Natural killer cell (primary cell): Measurements from ENCODE around the gene C4orf46. TPM values are rescaled to one million over a fixed set of nuclear protein-coding genes. Genes with fewer than 3 reads are reported as not detected.

ENCODE experiments used
- ATAC-seq, 3 donors: fragments of 150-1000 bp in 2 of 3; fragments of 200-7000 bp in 1 of 3; cut with Tn5 transposase; 1 replicate in 1 of 3; 2 replicates in 2 of 3; pipeline ENCODE4 v1.10.0; 2021; ENCODE audit warnings: mild to moderate bottlenecking in 2 of 3, moderate library complexity in 2 of 3
- DNase-seq, 2 donors: peaks; one replicate each; pipeline versions ENCODE4 v3.0.0 to v3.0.0-alpha.2; 2013 to 2021; ENCODE audit warnings: mixed read lengths in 1 of 2
- H3K27ac ChIP-seq: one replicate; pipeline ENCODE4 v1.5.1; 2013; ENCODE audit warnings: mild to moderate bottlenecking, low read length
- H3K27me3 ChIP-seq: one replicate; pipeline ENCODE4 v1.6.1; 2013; ENCODE audit warnings: low read length; ENCODE audit not compliant: control insufficient read depth, insufficient read depth
- H3K36me3 ChIP-seq: one replicate; pipeline ENCODE4 v1.6.1; 2013; ENCODE audit warnings: low read length; ENCODE audit not compliant: control insufficient read depth, insufficient read depth
- H3K4me1 ChIP-seq: one replicate; pipeline ENCODE4 v1.6.1; 2013; ENCODE audit warnings: low read length; ENCODE audit not compliant: control insufficient read depth, insufficient read depth
- H3K4me3 ChIP-seq: one replicate; pipeline ENCODE4 v1.5.1; 2013; ENCODE audit warnings: low read length
- H3K9me3 ChIP-seq: one replicate; pipeline ENCODE4 v1.6.1; 2013; ENCODE audit warnings: low read length; ENCODE audit not compliant: control insufficient read depth, insufficient read depth
- H3K27ac Mint-ChIP-seq, 2 donors: one replicate each; pipeline ENCODE4 v1.8.0; 2022; ENCODE audit warnings: mild to moderate bottlenecking in 2 of 2, mixed read lengths in 2 of 2, moderate library complexity in 1 of 2
- H3K27me3 Mint-ChIP-seq, 2 donors: one replicate each; pipeline ENCODE4 v1.8.0; 2022; ENCODE audit warnings: low read depth in 2 of 2, mixed read lengths in 2 of 2
- H3K36me3 Mint-ChIP-seq: one replicate; pipeline ENCODE4 v1.8.0; 2022; ENCODE audit warnings: mixed read lengths
- H3K4me1 Mint-ChIP-seq, 2 donors: one replicate each; pipeline ENCODE4 v1.8.0; 2022; ENCODE audit warnings: mixed read lengths in 2 of 2
- H3K4me3 Mint-ChIP-seq: one replicate; pipeline ENCODE4 v1.8.0; 2022; ENCODE audit warnings: mild to moderate bottlenecking, moderate library complexity, mixed read lengths
- H3K9me3 Mint-ChIP-seq, 2 donors: one replicate each; pipeline ENCODE4 v1.8.0; 2022; ENCODE audit warnings: mixed read lengths in 2 of 2
- WGBS: methylation state at CpG from one replicate; pipeline ENCODE4 v1.1.7; 2013; ENCODE audit warnings: missing lambda C conversion rate; ENCODE audit not compliant: insufficient coverage; 5-methylcytosine and 5-hydroxymethylcytosine counted together
- intact Hi-C: fragments of 100-400 bp; cut with micrococcal nuclease; formaldehyde crosslinking; loops from one replicate; pipeline ENCODE4 v1.14.2; 2022
- total RNA-seq, 4 donors: library from RNA; stranded (reverse); fragments of 120-200 nt in 1 of 4; gene quantifications; one replicate each; pipeline versions ENCODE4 v1.2.3 to v1.2.4, GENCODE V29; 2013 to 2022
- TF ChIP-seq, protein P1 (sequence below): fragments of 200-600 bp; IDR thresholded peaks from one replicate; pipeline ENCODE4 v1.8.0; 2022; ENCODE audit warnings: antibody characterized with exemption

Gene C4orf46
- total RNA-seq, 3 donors from 2014 or later (not counting 1 experiment from before 2014, with no cell fraction given), result 9.7 to 15.3 (median 12.8) TPM

DNA sequence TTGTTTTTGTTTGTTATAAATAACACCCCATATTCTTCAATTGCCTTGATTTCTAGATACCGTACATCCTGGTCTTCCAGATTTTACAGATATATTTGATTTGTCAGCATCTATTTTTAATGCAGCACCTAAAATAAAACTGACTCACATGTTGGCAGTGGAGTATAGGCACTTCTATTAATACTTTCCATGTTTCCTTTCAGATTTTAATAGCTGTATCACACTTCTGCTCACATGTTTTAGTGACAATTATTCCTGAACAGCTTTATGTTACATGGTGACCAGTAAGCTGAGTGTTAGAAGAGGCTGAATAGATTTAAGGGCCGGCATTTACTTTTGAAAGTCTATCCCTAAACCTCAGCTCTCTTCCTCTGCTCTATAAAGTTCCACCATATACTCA, 46.1 kb downstream of the C4orf46 start:
- no peaks in the 10 kb centered on the region for H3K9me3 ChIP-seq
- TF ChIP-seq, protein P1, sequence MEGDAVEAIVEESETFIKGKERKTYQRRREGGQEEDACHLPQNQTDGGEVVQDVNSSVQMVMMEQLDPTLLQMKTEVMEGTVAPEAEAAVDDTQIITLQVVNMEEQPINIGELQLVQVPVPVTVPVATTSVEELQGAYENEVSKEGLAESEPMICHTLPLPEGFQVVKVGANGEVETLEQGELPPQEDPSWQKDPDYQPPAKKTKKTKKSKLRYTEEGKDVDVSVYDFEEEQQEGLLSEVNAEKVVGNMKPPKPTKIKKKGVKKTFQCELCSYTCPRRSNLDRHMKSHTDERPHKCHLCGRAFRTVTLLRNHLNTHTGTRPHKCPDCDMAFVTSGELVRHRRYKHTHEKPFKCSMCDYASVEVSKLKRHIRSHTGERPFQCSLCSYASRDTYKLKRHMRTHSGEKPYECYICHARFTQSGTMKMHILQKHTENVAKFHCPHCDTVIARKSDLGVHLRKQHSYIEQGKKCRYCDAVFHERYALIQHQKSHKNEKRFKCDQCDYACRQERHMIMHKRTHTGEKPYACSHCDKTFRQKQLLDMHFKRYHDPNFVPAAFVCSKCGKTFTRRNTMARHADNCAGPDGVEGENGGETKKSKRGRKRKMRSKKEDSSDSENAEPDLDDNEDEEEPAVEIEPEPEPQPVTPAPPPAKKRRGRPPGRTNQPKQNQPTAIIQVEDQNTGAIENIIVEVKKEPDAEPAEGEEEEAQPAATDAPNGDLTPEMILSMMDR, result no peak
- intact Hi-C loops, result loop anchor here (5.0 kb wide), 1 partner anchor 373 kb away; no protein-coding TSS in a partner anchor
- no peak overlapping the region for H3K4me3 Mint-ChIP-seq
- H3K36me3 Mint-ChIP-seq, result no peaks in the 10 kb centered on the region
- 86% methylated on average over 1 of the region's 2 CpGs for WGBS
- no peak overlapping the region for H3K27ac ChIP-seq
- peaks cover 5 to 13% of the 10 kb centered on the region in 2 donors for H3K27me3 Mint-ChIP-seq
- no peaks in the 10 kb centered on the region for H3K27me3 ChIP-seq
- no peaks in the 10 kb centered on the region for H3K4me1 ChIP-seq
- H3K27ac Mint-ChIP-seq, result no peak overlapping the region
- no peaks in the 10 kb centered on the region for H3K36me3 ChIP-seq
- no peaks in the 10 kb centered on the region for H3K9me3 Mint-ChIP-seq
- ATAC-seq, result no peak
- DNase-seq, result no peak
- no peak overlapping the region for H3K4me3 ChIP-seq
- H3K4me1 Mint-ChIP-seq, result no peaks in the 10 kb centered on the region

DNA sequence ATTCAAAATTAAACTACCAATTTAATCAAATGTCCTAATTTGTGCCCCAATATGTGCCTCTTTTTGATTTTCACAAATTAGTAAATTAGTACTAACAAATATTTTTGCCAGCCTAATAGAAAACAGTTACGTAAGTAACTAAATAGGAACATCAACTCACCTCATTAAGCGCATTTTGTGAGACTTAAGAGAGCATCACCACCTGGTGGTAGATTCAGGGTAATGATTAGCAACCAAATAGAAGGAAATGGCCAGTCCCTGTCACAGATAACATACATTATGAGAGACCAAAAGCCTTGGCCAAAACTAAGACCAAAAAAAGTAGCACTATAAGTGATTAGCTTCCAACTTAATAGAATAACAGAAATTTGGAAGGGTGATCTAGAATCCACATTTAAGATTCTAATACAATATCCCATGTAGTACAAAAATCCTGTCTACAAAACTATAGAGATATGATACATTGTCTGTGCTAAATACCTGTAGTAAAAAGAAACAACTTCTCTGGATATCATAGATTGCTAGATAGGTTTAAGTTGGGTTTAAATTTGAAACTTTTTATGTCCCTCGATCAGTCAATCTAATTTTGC, 46.7 kb downstream of the C4orf46 start:
- H3K36me3 Mint-ChIP-seq, result no peaks in the 10 kb centered on the region
- H3K27me3 ChIP-seq, result no peaks in the 10 kb centered on the region
- H3K9me3 Mint-ChIP-seq, result no peaks in the 10 kb centered on the region
- H3K4me1 ChIP-seq, result no peaks in the 10 kb centered on the region
- no peaks in the 10 kb centered on the region for H3K4me1 Mint-ChIP-seq
- H3K27me3 Mint-ChIP-seq, result peaks cover 5 to 13% of the 10 kb centered on the region in 2 donors
- H3K36me3 ChIP-seq, result no peaks in the 10 kb centered on the region
- H3K27ac ChIP-seq, result no peak overlapping the region
- intact Hi-C loops, result loop anchor here (5.0 kb wide), 1 partner anchor 373 kb away; no protein-coding TSS in a partner anchor
- DNase-seq (peak in 1 of 2 donors; percentile 49), ATAC-seq (peak; percentile 36 to 59 (median 57))
- H3K4me3 Mint-ChIP-seq, result no peak overlapping the region
- no CpG with 5 or more reads among the region's 3 CpGs for WGBS
- H3K9me3 ChIP-seq, result no peaks in the 10 kb centered on the region
- TF ChIP-seq, protein P1, result peak; percentile 55
- no peak overlapping the region for H3K27ac Mint-ChIP-seq
- H3K4me3 ChIP-seq, result no peak overlapping the region

DNA sequence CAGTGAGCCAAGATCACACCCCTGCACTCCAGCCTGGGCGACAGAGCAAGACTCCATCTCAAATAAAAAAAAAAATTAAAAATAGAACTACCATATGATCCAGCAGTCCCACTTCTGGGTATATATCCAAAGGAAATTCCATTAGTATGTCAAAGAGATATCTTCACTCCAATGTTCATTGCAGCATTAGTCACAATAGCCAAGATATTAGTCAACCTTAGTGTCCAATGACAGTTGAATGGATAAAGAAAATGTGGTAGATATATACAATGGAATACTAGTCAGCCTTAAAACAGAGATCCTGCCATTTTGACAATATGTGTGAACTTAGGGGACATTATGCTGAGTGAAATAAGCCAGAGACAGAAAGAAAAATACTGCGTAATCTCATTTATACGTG, 49.4 kb downstream of the C4orf46 start:
- no peak overlapping the region for H3K27ac Mint-ChIP-seq
- WGBS, result 100% methylated on average over 3 of the region's 3 CpGs
- ATAC-seq (no peak), DNase-seq (no peak)
- no peaks in the 10 kb centered on the region for H3K9me3 ChIP-seq
- H3K4me3 ChIP-seq, result no peak overlapping the region
- peaks cover 5 to 13% of the 10 kb centered on the region in 2 donors for H3K27me3 Mint-ChIP-seq
- no peaks in the 10 kb centered on the region for H3K9me3 Mint-ChIP-seq
- no peak overlapping the region for H3K4me3 Mint-ChIP-seq
- H3K36me3 ChIP-seq, result no peaks in the 10 kb centered on the region
- H3K4me1 Mint-ChIP-seq, result no peaks in the 10 kb centered on the region
- TF ChIP-seq, protein P1, result no peak
- H3K27me3 ChIP-seq, result no peaks in the 10 kb centered on the region
- no peak overlapping the region for H3K27ac ChIP-seq
- H3K4me1 ChIP-seq, result no peaks in the 10 kb centered on the region
- no peaks in the 10 kb centered on the region for H3K36me3 Mint-ChIP-seq
- intact Hi-C loops, result no loop called here

DNA sequence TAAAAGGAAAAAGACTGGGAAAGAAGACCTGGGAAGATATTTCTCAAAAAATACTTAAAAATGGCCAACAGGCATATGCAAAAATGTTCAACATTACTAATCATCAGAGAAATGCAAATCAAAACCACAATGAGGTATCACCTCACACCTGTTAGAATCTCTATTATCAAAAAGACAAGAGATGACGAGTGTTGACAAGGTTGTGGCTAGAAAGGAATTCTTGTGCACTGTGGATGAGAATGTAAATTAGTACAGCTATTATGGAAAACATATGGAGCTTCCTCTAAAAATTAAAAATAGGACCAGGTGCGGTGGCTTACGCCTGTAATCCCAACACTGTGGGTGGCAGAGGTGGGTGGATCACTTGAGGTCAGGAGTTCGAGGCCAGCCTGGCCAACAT, 50.0 kb downstream of the C4orf46 start:
- WGBS, result 95% methylated on average over 3 of the region's 4 CpGs
- no peak overlapping the region for H3K27ac ChIP-seq
- no peaks in the 10 kb centered on the region for H3K4me1 Mint-ChIP-seq
- H3K27ac Mint-ChIP-seq, result no peak overlapping the region
- no peak overlapping the region for H3K4me3 ChIP-seq
- no peaks in the 10 kb centered on the region for H3K36me3 ChIP-seq
- H3K9me3 ChIP-seq, result no peaks in the 10 kb centered on the region
- TF ChIP-seq, protein P1, result no peak
- H3K27me3 ChIP-seq, result no peaks in the 10 kb centered on the region
- DNase-seq (no peak), ATAC-seq (no peak)
- H3K36me3 Mint-ChIP-seq, result no peaks in the 10 kb centered on the region
- no peaks in the 10 kb centered on the region for H3K9me3 Mint-ChIP-seq
- no peaks in the 10 kb centered on the region for H3K4me1 ChIP-seq
- H3K27me3 Mint-ChIP-seq, result peaks cover 5 to 13% of the 10 kb centered on the region in 2 donors
- H3K4me3 Mint-ChIP-seq, result no peak overlapping the region
- intact Hi-C loops, result no loop called here
